ENCODE measurements around the gene HTRA2.
"Not testable (repeated sequence)": the region's sequence is repeated elsewhere in the genome, so short reads cannot be mapped to it uniquely, and the experiment has no call there.

Gene HTRA2

DNA sequence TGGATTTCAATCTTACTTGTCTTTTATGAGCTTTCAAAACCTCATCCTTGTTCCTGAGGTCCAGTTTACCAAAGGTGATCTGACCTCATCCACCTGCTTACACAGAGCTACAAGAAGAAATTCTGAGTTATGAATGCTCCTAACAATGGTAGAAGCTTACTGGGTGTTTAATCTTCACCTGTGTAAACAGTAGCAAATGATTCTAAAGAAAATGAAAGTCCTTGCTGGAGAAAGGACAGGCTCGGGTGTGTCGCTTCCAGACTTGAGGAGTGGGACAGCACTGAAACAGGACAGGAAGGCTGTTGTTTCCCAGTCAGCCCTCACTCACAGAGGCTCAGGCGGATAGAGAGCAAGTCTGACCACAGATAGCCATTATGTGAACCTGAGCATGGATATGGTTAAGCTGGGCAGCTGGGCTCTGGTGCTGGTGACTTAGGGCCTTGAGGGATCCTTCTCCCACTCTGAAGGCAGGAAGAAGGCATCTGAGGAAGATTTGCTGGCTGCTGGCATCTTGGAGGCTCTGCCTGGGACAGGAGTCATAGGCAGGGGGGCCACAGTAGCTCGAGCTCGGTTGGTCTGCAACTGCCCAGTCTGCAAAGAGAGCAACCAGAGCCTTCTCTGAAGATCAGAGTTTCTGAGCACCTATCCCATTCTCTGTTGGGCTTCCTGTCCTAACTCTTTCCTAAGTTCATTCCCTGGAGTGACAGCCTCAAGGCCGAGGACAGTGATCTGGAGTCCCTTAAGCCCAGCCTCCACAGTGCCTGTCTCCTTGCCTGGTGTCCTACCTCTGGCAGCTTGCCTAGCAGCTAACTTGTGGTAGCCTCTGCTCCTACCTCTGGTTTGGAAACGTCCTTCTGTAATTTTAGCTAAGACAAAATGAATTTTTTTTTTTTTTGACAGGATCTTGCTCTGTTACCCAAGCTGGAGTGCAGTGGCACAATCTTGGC, 28.8 kb downstream of the HTRA2 start:
- Histone ChIP-seq H3K36me3 (ENCODE audit: control insufficient read depth, insufficient read depth, low read length) (peaks cover 5% of the 10 kb centered on the region; the same call in 1 of the 2 replicates), H3K27ac (ENCODE audit: low read depth, low read length) (no peak overlapping the region), H3K9me3 (ENCODE audit: control insufficient read depth, insufficient read depth, low read depth, low read length) (no peaks in the 10 kb centered on the region), H3K9ac (ENCODE audit: low read length) (no peak overlapping the region), H3K27me3 (ENCODE audit: control insufficient read depth, insufficient read depth, low read length) (peaks cover 59% of the 10 kb centered on the region), H3K4me3 (ENCODE audit: low read depth, low read length) (no peak overlapping the region), H3K4me1 (ENCODE audit: control insufficient read depth, insufficient read depth, low read length) (peaks cover 16% of the 10 kb centered on the region)

GRCh38 chr2:74559912-74560311, 30.2 kb downstream of the HTRA2 start:
- Histone ChIP-seq H3K4me3 (ENCODE audit: low read depth, low read length) (no peak overlapping the region), H3K27me3 (ENCODE audit: control insufficient read depth, insufficient read depth, low read length) (peaks cover 59% of the 10 kb centered on the region), H3K9me3 (ENCODE audit: control insufficient read depth, insufficient read depth, low read depth, low read length) (no peaks in the 10 kb centered on the region), H3K4me1 (ENCODE audit: control insufficient read depth, insufficient read depth, low read length) (peaks cover 14% of the 10 kb centered on the region), H3K27ac (ENCODE audit: low read depth, low read length) (no peak overlapping the region), H3K9ac (ENCODE audit: low read length) (no peak overlapping the region), H3K36me3 (ENCODE audit: control insufficient read depth, insufficient read depth, low read length) (peaks cover 5% of the 10 kb centered on the region; the same call in 1 of the 2 replicates)

- H3K27me3 ChIP-seq (ENCODE audit: control insufficient read depth, insufficient read depth, low read length) = peaks cover 52% of the 10 kb centered on the region
- no peak overlapping the region for H3K9ac ChIP-seq (ENCODE audit: low read length)
- peaks cover 14% of the 10 kb centered on the region for H3K4me1 ChIP-seq (ENCODE audit: control insufficient read depth, insufficient read depth, low read length)
Observed at GRCh38 chr2:74560591-74560990, 30.9 kb downstream of the HTRA2 start.

DNA sequence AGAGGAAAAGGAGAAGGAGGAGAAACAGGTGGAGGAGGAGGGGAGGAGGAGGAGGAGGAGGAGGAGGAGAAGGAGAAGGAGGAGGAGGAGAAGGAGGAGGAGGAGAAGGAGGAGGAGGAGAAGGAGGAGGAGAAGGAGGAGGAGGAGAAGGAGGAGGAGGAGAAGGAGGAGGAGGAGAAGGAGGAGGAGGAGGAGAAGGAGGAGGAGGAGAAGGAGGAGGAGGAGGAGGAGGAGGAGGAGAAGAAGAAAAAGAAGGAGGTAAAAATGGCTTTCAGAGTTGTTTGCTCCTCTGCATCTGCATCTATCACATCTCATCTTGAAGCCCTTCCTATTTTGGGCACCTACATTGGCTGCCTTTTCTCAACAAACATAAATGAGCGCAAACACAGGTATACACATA, 31.3 kb downstream of the HTRA2 start:
- peaks cover 50% of the 10 kb centered on the region for H3K27me3 ChIP-seq (ENCODE audit: control insufficient read depth, insufficient read depth, low read length)
- H3K36me3 ChIP-seq (ENCODE audit: control insufficient read depth, insufficient read depth, low read length); H3K27ac ChIP-seq (ENCODE audit: low read depth, low read length); H3K4me1 ChIP-seq (ENCODE audit: control insufficient read depth, insufficient read depth, low read length); H3K4me3 ChIP-seq (ENCODE audit: low read depth, low read length); H3K9ac ChIP-seq (ENCODE audit: low read length); H3K9me3 ChIP-seq (ENCODE audit: control insufficient read depth, insufficient read depth, low read depth, low read length): not testable (repeated sequence)

More at GRCh38 chr2:74560591-74560990, 30.9 kb downstream of the HTRA2 start:
- no peaks in the 10 kb centered on the region for H3K9me3 ChIP-seq (ENCODE audit: control insufficient read depth, insufficient read depth, low read depth, low read length)
- no peak overlapping the region for H3K4me3 ChIP-seq (ENCODE audit: low read depth, low read length)
- no peak overlapping the region for H3K27ac ChIP-seq (ENCODE audit: low read depth, low read length)
- H3K36me3 ChIP-seq (ENCODE audit: control insufficient read depth, insufficient read depth, low read length) = peaks cover 5% of the 10 kb centered on the region; the same call in 1 of the 2 replicates

- Histone ChIP-seq H3K9me3 (ENCODE audit: control insufficient read depth, insufficient read depth, low read depth, low read length) (no peaks in the 10 kb centered on the region), H3K27ac (ENCODE audit: low read depth, low read length) (no peak overlapping the region), H3K4me3 (ENCODE audit: low read depth, low read length) (no peak overlapping the region), H3K4me1 (ENCODE audit: control insufficient read depth, insufficient read depth, low read length) (peaks cover 9% of the 10 kb centered on the region), H3K36me3 (ENCODE audit: control insufficient read depth, insufficient read depth, low read length) (no peaks in the 10 kb centered on the region), H3K9ac (ENCODE audit: low read length) (no peak overlapping the region), H3K27me3 (ENCODE audit: control insufficient read depth, insufficient read depth, low read length) (peaks cover 42% of the 10 kb centered on the region)
Observed at GRCh38 chr2:74562126-74562775, 32.5 kb downstream of the HTRA2 start.

DNA sequence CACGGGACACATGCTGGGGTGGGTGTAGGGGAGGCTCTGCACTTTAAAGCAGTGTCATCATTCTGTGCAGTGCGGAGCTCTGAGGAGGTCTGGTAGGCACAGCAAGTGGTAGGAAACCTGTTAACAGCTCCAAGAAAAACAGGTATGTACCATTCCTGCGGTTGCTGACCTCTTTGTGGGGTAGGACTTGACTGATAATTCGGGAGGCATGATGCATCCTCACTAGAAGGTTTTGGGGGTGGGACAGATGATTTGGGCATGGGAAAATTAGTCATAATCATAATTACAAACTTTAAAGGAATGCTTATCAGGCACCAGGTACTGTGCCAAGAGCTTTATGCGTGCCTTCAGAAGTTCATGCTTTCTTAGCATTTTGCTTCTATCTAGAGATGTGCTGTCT, 34.5 kb downstream of the HTRA2 start:
- Histone ChIP-seq H3K27ac (ENCODE audit: low read depth, low read length) (no peak overlapping the region), H3K27me3 (ENCODE audit: control insufficient read depth, insufficient read depth, low read length) (peaks cover 41% of the 10 kb centered on the region), H3K4me3 (ENCODE audit: low read depth, low read length) (no peak overlapping the region), H3K36me3 (ENCODE audit: control insufficient read depth, insufficient read depth, low read length) (no peaks in the 10 kb centered on the region), H3K9ac (ENCODE audit: low read length) (no peak overlapping the region), H3K4me1 (ENCODE audit: control insufficient read depth, insufficient read depth, low read length) (peaks cover 9% of the 10 kb centered on the region), H3K9me3 (ENCODE audit: control insufficient read depth, insufficient read depth, low read depth, low read length) (no peaks in the 10 kb centered on the region)

DNA sequence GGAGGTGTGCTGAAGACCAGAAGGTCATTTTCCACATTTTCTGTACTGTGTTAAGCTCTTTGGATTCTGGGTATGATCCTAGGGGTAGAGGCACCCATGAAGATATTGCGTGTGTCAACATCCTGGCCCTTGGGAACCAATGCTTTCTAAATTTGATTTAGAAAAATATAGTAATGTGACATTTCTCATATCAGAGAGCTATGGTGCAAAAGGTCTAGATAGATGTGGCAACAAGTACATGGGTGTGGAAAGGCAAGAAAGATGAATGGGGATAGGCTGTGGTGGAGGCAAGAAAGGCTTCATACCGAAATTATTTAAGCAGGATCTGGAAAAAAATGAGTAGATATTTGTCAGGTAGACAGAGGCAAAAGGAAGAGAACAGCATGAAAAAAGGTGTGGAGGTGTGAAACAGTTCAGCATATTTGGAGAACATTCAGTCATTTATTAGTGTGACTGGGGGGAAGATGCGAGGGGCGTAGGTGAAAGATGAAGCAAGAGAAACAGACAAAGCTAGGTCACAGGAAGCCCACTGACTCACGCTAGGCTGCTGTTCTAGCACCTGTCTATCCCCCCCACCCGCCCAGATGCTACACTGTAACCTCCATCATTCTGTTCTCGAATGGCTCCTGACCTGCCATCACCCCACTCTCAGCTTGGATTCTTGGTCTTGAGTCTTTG, 36.5 kb downstream of the HTRA2 start:
- Histone ChIP-seq H3K4me3 (ENCODE audit: low read depth, low read length) (no peak overlapping the region), H3K4me1 (ENCODE audit: control insufficient read depth, insufficient read depth, low read length) (no peaks in the 10 kb centered on the region), H3K36me3 (ENCODE audit: control insufficient read depth, insufficient read depth, low read length) (no peaks in the 10 kb centered on the region), H3K27ac (ENCODE audit: low read depth, low read length) (no peak overlapping the region), H3K9ac (ENCODE audit: low read length) (no peak overlapping the region), H3K9me3 (ENCODE audit: control insufficient read depth, insufficient read depth, low read depth, low read length) (no peaks in the 10 kb centered on the region), H3K27me3 (ENCODE audit: control insufficient read depth, insufficient read depth, low read length) (peaks cover 23% of the 10 kb centered on the region)

GRCh38 chr2:74566754-74567085, 37.0 kb downstream of the HTRA2 start:
- no peak overlapping the region for H3K27ac ChIP-seq (ENCODE audit: low read depth, low read length)
- no peak overlapping the region for H3K9ac ChIP-seq (ENCODE audit: low read length)

GRCh38 chr2:74567881-74568280, 38.1 kb downstream of the HTRA2 start:
- H3K9me3 ChIP-seq (ENCODE audit: control insufficient read depth, insufficient read depth, low read depth, low read length) = no peaks in the 10 kb centered on the region
- H3K4me3 ChIP-seq (ENCODE audit: low read depth, low read length) = no peak overlapping the region
- no peak overlapping the region for H3K9ac ChIP-seq (ENCODE audit: low read length)
- peaks cover 12% of the 10 kb centered on the region; the same call in 1 of the 2 replicates for H3K27me3 ChIP-seq (ENCODE audit: control insufficient read depth, insufficient read depth, low read length)
- no peaks in the 10 kb centered on the region for H3K36me3 ChIP-seq (ENCODE audit: control insufficient read depth, insufficient read depth, low read length)
- no peak overlapping the region for H3K27ac ChIP-seq (ENCODE audit: low read depth, low read length)
- H3K4me1 ChIP-seq (ENCODE audit: control insufficient read depth, insufficient read depth, low read length) = no peaks in the 10 kb centered on the region

More at GRCh38 chr2:74566754-74567085, 37.0 kb downstream of the HTRA2 start:
- Histone ChIP-seq H3K4me3 (ENCODE audit: low read depth, low read length) (no peak overlapping the region), H3K4me1 (ENCODE audit: control insufficient read depth, insufficient read depth, low read length) (no peaks in the 10 kb centered on the region), H3K27me3 (ENCODE audit: control insufficient read depth, insufficient read depth, low read length) (peaks cover 18% of the 10 kb centered on the region), H3K9me3 (ENCODE audit: control insufficient read depth, insufficient read depth, low read depth, low read length) (no peaks in the 10 kb centered on the region), H3K36me3 (ENCODE audit: control insufficient read depth, insufficient read depth, low read length) (no peaks in the 10 kb centered on the region)

DNA sequence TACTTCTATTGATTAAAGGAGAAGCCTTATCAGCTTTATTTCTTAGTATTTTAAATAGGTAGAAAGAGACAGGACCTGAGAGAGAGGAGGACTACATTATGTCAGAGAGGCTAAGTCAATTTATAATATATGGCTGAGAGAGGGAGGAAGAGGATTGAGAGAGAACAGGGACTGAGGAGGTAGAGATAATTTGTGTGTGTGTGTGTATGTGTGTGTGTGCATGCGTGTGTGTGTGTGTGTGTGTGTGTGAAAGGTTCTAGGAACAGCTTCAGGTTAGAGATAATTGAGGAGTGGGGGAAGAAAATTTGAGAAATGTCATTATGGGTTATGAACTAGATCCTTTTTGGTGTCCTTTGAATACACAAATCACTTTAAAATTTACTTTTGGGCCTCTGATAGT, 40.0 kb downstream of the HTRA2 start:
- Histone ChIP-seq H3K4me3 (ENCODE audit: low read depth, low read length) (no peak overlapping the region), H3K9me3 (ENCODE audit: control insufficient read depth, insufficient read depth, low read depth, low read length) (no peaks in the 10 kb centered on the region), H3K4me1 (ENCODE audit: control insufficient read depth, insufficient read depth, low read length) (no peaks in the 10 kb centered on the region), H3K27ac (ENCODE audit: low read depth, low read length) (no peak overlapping the region), H3K27me3 (ENCODE audit: control insufficient read depth, insufficient read depth, low read length) (peaks cover 9% of the 10 kb centered on the region; the same call in 1 of the 2 replicates), H3K36me3 (ENCODE audit: control insufficient read depth, insufficient read depth, low read length) (no peaks in the 10 kb centered on the region), H3K9ac (ENCODE audit: low read length) (no peak overlapping the region)

DNA sequence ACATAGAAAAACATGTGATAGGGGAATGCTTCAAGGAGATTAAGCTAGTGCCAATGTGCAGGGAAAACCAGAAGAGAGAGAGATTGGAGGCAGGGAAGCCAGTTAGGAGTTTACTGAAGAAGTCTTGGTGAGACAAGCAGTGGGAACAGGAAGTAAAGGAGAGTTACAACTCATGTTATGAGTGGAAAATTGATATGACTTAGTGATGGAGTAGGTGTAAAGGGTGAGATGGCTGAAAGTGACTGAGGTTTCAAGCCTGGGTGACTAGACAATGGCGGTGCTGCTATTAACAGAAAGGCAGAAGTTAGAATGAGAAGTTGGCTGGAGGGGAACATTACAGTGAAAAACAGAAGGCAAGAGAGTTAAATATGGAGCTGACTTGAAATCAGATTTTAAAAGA, 41.3 kb downstream of the HTRA2 start:
- Histone ChIP-seq H3K36me3 (ENCODE audit: control insufficient read depth, insufficient read depth, low read length) (no peaks in the 10 kb centered on the region), H3K9me3 (ENCODE audit: control insufficient read depth, insufficient read depth, low read depth, low read length) (no peaks in the 10 kb centered on the region), H3K4me3 (ENCODE audit: low read depth, low read length) (no peak overlapping the region), H3K27ac (ENCODE audit: low read depth, low read length) (no peak overlapping the region), H3K9ac (ENCODE audit: low read length) (no peak overlapping the region), H3K27me3 (ENCODE audit: control insufficient read depth, insufficient read depth, low read length) (peaks cover 6% of the 10 kb centered on the region; the same call in 1 of the 2 replicates), H3K4me1 (ENCODE audit: control insufficient read depth, insufficient read depth, low read length) (no peaks in the 10 kb centered on the region)
